ENCODE results near the gene MAPK10. TPM values are rescaled to one million over a fixed set of nuclear protein-coding genes. Genes with fewer than 3 reads are reported as not detected.

The MAPK10 gene
- total RNA-seq, 1 experiment from 2014 or later = 5.2 TPM

DNA sequence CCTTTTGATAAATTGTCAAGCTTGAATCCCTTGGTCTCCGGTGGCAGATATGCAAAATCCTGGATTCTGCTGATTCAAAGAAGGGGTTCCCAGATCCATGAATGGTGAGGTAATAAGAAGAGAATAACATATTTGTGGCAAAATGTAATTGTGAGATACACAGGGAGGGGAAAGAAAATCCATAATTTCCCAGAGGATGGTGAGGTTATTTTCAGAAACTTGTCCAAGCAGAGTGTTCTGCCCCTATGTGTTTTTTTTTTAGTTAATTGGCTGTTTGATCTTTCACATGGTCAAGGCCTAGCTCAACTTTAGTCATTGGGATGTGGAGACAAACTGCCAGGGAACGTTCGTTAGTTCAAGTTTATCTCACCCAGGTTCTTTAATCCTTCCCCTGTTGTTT lies 408.8 kb downstream of the MAPK10 start:
- H3K9me3 Mint-ChIP-seq = no peaks in the 10 kb centered on the region
- H3K27me3 Mint-ChIP-seq (ENCODE audit: low read depth) = no peaks in the 10 kb centered on the region
- DNase-seq (ENCODE audit: low spot score) = no peak
- peaks cover 35% of the 10 kb centered on the region for H3K4me1 Mint-ChIP-seq
- no peaks in the 10 kb centered on the region for H3K36me3 Mint-ChIP-seq
- CTCF ChIA-PET = interaction anchor here (1.0 kb wide), 1 partner anchor 41 kb away, joined by 3 read pairs; no protein-coding TSS in a partner anchor
- POLR2A ChIA-PET = no interaction called here
- ATAC-seq = no peak
- TF ChIP-seq, protein P1, sequence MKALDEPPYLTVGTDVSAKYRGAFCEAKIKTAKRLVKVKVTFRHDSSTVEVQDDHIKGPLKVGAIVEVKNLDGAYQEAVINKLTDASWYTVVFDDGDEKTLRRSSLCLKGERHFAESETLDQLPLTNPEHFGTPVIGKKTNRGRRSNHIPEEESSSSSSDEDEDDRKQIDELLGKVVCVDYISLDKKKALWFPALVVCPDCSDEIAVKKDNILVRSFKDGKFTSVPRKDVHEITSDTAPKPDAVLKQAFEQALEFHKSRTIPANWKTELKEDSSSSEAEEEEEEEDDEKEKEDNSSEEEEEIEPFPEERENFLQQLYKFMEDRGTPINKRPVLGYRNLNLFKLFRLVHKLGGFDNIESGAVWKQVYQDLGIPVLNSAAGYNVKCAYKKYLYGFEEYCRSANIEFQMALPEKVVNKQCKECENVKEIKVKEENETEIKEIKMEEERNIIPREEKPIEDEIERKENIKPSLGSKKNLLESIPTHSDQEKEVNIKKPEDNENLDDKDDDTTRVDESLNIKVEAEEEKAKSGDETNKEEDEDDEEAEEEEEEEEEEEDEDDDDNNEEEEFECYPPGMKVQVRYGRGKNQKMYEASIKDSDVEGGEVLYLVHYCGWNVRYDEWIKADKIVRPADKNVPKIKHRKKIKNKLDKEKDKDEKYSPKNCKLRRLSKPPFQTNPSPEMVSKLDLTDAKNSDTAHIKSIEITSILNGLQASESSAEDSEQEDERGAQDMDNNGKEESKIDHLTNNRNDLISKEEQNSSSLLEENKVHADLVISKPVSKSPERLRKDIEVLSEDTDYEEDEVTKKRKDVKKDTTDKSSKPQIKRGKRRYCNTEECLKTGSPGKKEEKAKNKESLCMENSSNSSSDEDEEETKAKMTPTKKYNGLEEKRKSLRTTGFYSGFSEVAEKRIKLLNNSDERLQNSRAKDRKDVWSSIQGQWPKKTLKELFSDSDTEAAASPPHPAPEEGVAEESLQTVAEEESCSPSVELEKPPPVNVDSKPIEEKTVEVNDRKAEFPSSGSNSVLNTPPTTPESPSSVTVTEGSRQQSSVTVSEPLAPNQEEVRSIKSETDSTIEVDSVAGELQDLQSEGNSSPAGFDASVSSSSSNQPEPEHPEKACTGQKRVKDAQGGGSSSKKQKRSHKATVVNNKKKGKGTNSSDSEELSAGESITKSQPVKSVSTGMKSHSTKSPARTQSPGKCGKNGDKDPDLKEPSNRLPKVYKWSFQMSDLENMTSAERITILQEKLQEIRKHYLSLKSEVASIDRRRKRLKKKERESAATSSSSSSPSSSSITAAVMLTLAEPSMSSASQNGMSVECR (CRISPR knock-in tag; IDR thresholded peaks at IDR 0.05; ENCODE audit: borderline replicate concordance) = no peak
- TF ChIP-seq, protein P2, sequence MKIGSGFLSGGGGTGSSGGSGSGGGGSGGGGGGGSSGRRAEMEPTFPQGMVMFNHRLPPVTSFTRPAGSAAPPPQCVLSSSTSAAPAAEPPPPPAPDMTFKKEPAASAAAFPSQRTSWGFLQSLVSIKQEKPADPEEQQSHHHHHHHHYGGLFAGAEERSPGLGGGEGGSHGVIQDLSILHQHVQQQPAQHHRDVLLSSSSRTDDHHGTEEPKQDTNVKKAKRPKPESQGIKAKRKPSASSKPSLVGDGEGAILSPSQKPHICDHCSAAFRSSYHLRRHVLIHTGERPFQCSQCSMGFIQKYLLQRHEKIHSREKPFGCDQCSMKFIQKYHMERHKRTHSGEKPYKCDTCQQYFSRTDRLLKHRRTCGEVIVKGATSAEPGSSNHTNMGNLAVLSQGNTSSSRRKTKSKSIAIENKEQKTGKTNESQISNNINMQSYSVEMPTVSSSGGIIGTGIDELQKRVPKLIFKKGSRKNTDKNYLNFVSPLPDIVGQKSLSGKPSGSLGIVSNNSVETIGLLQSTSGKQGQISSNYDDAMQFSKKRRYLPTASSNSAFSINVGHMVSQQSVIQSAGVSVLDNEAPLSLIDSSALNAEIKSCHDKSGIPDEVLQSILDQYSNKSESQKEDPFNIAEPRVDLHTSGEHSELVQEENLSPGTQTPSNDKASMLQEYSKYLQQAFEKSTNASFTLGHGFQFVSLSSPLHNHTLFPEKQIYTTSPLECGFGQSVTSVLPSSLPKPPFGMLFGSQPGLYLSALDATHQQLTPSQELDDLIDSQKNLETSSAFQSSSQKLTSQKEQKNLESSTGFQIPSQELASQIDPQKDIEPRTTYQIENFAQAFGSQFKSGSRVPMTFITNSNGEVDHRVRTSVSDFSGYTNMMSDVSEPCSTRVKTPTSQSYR (CRISPR knock-in tag; IDR thresholded peaks at IDR 0.05) = no peak
- no peak for TF ChIP-seq ZBTB21 (CRISPR knock-in tag; IDR thresholded peaks at IDR 0.05; ENCODE audit: borderline replicate concordance)
- TF ChIP-seq MYBL2 (CRISPR knock-in tag; IDR thresholded peaks at IDR 0.05) = no peak
- TF ChIP-seq KAT7 (CRISPR knock-in tag; IDR thresholded peaks at IDR 0.05; ENCODE audit: borderline replicate concordance) = no peak
- TF ChIP-seq, protein P3, sequence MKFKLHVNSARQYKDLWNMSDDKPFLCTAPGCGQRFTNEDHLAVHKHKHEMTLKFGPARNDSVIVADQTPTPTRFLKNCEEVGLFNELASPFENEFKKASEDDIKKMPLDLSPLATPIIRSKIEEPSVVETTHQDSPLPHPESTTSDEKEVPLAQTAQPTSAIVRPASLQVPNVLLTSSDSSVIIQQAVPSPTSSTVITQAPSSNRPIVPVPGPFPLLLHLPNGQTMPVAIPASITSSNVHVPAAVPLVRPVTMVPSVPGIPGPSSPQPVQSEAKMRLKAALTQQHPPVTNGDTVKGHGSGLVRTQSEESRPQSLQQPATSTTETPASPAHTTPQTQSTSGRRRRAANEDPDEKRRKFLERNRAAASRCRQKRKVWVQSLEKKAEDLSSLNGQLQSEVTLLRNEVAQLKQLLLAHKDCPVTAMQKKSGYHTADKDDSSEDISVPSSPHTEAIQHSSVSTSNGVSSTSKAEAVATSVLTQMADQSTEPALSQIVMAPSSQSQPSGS (CRISPR knock-in tag; IDR thresholded peaks at IDR 0.05; ENCODE audit: borderline replicate concordance, low read depth) = no peak
- TF ChIP-seq NR1H2 (CRISPR knock-in tag; IDR thresholded peaks at IDR 0.05) = no peak
- TF ChIP-seq CREB1 (CRISPR knock-in tag; IDR thresholded peaks at IDR 0.05) = no peak
- TF ChIP-seq ETV6 (CRISPR knock-in tag; IDR thresholded peaks at IDR 0.05) = no peak
- TF ChIP-seq ZNF138 (CRISPR knock-in tag; conservative IDR thresholded peaks at IDR 0.05) = no peak
- TF ChIP-seq ZNF416 (CRISPR knock-in tag; IDR thresholded peaks at IDR 0.05) = no peak
- TF ChIP-seq, protein P4, sequence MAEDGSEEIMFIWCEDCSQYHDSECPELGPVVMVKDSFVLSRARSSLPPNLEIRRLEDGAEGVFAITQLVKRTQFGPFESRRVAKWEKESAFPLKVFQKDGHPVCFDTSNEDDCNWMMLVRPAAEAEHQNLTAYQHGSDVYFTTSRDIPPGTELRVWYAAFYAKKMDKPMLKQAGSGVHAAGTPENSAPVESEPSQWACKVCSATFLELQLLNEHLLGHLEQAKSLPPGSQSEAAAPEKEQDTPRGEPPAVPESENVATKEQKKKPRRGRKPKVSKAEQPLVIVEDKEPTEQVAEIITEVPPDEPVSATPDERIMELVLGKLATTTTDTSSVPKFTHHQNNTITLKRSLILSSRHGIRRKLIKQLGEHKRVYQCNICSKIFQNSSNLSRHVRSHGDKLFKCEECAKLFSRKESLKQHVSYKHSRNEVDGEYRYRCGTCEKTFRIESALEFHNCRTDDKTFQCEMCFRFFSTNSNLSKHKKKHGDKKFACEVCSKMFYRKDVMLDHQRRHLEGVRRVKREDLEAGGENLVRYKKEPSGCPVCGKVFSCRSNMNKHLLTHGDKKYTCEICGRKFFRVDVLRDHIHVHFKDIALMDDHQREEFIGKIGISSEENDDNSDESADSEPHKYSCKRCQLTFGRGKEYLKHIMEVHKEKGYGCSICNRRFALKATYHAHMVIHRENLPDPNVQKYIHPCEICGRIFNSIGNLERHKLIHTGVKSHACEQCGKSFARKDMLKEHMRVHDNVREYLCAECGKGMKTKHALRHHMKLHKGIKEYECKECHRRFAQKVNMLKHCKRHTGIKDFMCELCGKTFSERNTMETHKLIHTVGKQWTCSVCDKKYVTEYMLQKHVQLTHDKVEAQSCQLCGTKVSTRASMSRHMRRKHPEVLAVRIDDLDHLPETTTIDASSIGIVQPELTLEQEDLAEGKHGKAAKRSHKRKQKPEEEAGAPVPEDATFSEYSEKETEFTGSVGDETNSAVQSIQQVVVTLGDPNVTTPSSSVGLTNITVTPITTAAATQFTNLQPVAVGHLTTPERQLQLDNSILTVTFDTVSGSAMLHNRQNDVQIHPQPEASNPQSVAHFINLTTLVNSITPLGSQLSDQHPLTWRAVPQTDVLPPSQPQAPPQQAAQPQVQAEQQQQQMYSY (CRISPR knock-in tag; IDR thresholded peaks at IDR 0.05) = no peak
- TF ChIP-seq ATF1 (CRISPR knock-in tag; IDR thresholded peaks at IDR 0.05) = no peak
- no peak for TF ChIP-seq ZNF671 (CRISPR knock-in tag; IDR thresholded peaks at IDR 0.05)
- no peak overlapping the region for H3K27ac Mint-ChIP-seq
- no peak overlapping the region for H3K4me3 Mint-ChIP-seq

Data from WTC11 (cell line).